HepG2 (cell line): ENCODE data around the gene MBTD1.

Experiments used
- FOXJ3 ChIP-seq: sonication (generic); formaldehyde crosslinking; IDR thresholded peaks from 2 replicates; pipeline ENCODE4 v1.4.0; 2020; ENCODE audit warnings: missing genetic modification reagents, mild to moderate bottlenecking, borderline replicate concordance
- NFIC ChIP-seq: IDR thresholded peaks from 2 replicates; pipeline ENCODE4 v1.6.1; 2012; ENCODE audit warnings: mild to moderate bottlenecking, low read length, inconsistent platforms
- TF ChIP-seq, protein P1 (sequence below): fragments of 450-650 bp; IDR thresholded peaks from 2 replicates; pipeline ENCODE4 v1.6.1; 2017; ENCODE audit warnings: mild to moderate bottlenecking

DNA sequence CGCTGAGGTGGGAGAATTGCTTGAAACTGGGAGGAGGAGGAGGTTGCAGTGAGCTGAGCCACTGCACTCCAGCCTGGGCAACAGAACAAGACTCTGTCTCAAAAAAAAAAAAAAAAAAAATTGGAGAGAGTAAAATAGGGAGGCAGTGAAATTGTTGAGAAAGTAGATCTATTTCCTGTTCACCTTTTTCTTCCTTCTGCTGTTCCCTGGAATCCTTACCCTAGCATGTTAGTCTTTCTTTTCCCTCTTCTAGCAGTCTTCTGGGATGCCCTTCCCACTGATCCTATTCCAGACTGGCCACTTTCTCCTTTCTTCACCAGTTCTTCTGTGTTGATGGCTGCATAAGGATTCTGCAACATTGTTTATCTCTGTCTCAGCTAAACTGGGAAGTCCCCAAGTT is 90.5 kb downstream of the MBTD1 start:
- TF ChIP-seq NFIC (no peak), FOXJ3 (CRISPR knock-in tag) (no peak)
- TF ChIP-seq, protein P1, sequence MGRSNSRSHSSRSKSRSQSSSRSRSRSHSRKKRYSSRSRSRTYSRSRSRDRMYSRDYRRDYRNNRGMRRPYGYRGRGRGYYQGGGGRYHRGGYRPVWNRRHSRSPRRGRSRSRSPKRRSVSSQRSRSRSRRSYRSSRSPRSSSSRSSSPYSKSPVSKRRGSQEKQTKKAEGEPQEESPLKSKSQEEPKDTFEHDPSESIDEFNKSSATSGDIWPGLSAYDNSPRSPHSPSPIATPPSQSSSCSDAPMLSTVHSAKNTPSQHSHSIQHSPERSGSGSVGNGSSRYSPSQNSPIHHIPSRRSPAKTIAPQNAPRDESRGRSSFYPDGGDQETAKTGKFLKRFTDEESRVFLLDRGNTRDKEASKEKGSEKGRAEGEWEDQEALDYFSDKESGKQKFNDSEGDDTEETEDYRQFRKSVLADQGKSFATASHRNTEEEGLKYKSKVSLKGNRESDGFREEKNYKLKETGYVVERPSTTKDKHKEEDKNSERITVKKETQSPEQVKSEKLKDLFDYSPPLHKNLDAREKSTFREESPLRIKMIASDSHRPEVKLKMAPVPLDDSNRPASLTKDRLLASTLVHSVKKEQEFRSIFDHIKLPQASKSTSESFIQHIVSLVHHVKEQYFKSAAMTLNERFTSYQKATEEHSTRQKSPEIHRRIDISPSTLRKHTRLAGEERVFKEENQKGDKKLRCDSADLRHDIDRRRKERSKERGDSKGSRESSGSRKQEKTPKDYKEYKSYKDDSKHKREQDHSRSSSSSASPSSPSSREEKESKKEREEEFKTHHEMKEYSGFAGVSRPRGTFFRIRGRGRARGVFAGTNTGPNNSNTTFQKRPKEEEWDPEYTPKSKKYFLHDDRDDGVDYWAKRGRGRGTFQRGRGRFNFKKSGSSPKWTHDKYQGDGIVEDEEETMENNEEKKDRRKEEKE: no peak
